Fibroblast of skin of back (primary cell): ENCODE measurements around the gene ARSB.
"Not testable (repeated sequence)": the region's sequence is repeated elsewhere in the genome, so short reads cannot be mapped to it uniquely, and the experiment has no call there.

Source experiments
- DNase-seq: peaks from one replicate; pipeline ENCODE4 v3.0.0-alpha.2; 2013

ARSB gene

GRCh38 chr5:78896132-78896531 is 89.0 kb downstream of the ARSB start:
- peak; percentile 81 for DNase-seq

DNA sequence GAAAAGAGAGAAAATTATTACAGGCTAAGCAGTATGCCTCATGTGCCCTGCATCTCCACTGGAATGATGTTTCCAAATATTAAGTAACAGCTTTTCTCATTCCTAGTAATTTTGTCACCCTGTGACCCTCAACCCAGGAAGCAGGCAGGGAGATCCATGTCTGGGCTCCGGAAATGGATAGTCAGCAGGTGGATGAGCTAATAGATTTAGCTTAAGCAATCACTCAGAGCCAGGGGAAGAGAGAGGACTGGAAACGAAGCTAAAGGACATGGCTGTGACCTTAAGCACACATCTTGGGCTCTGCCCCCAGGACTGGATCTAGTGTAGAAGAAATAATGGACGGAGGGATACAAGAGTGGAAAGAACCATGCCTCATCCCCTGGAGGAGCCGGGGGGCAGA is 89.5 kb downstream of the ARSB start:
- DNase-seq, result no peak

- no peak for DNase-seq
These were observed 91.0 kb downstream of the ARSB start for GRCh38 chr5:78893940-78894677.

GRCh38 chr5:78890667-78891379 is 94.3 kb downstream of the ARSB start:
- no peak for DNase-seq

DNA sequence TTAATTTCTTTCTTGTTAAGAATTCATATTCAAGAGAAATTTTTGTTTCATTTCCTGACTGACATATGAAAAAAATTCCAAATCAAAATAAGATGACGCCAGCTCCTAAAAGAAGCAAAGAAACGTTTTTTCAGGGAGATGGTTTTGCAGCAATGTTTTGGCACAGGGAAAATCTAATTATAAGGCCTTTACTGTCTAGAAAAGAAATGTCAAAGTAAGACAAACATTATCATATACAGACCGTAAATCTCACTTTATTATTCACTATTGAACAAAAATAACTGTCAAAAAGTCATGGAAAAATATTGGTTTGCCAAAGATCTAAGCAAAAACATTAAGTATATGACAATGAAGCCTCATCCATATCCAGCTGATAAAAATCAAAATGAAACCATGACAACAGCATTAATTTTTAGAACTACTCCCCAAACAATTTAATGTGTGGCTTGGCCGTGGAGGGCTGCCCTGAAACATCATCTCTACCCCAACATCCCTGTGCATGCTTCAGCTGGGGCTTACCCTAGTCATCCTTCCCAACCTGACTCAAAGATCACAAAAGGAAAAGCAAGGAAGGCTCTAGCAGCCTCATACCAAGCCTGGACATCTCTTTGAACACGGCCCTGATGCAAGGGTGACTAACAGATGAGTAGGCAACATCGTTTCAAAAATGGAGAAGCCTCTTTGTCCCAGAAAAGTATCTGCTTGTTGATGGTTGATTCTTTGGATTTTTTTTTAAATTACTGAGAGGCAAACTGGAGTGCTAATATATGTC is 95.6 kb downstream of the ARSB start:
- DNase-seq, result peak; percentile 84

GRCh38 chr5:78888580-78889368 is 96.3 kb downstream of the ARSB start:
- DNase-seq, result no peak

DNA sequence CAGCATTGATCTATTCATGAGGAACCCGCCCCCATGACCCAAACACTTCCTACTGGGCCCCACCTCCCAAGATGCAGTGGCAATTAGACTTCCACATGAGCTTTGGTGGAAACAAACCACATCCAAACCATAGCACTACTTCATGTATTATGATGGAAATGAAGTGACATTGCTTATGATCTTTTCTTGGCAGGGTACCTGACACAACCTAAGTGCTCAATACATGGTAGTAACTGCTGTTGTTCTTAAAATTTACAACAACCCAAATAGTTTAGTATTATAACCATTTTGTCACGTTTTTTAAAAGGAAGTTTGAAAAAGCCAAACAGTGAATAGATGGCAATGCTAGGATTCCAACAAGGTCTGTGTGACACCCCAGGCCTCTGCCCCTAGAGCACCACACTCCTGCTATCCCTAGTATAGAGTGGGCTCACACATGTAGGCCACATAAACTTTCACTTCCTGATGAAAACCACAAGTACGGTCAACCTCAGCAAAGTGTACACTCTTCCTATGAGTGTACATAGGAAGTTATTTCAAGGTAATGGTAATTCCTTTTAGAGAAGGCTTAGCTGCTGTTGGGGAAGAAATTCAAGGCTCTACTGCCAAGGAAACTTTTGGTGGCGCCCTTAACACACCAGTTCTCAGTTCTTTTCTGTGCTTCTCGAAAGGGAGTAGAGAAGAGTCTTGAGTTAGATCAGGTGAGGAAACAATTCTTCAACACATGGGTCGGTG is 97.6 kb downstream of the ARSB start:
- no peak for DNase-seq

GRCh38 chr5:78886341-78887230 is 98.5 kb downstream of the ARSB start:
- DNase-seq, result no peak

GRCh38 chr5:78881884-78882283 is 103.2 kb downstream of the ARSB start:
- no peak for DNase-seq

- DNase-seq, result no peak
These were observed 105.6 kb downstream of the ARSB start for GRCh38 chr5:78879516-78879915.

GRCh38 chr5:78866076-78866475 is 119.0 kb downstream of the ARSB start:
- not testable (repeated sequence) for DNase-seq

- DNase-seq, result peak; percentile 6
These were observed 126.7 kb downstream of the ARSB start for GRCh38 chr5:78858364-78858763.

- no peak for DNase-seq
These were observed 130.1 kb downstream of the ARSB start for GRCh38 chr5:78855026-78855425.

GRCh38 chr5:78851891-78852290 is 133.2 kb downstream of the ARSB start:
- DNase-seq, result not testable (repeated sequence)

GRCh38 chr5:78845470-78845869 is 139.6 kb downstream of the ARSB start:
- no peak for DNase-seq

- DNase-seq, result no peak
These were observed 141.7 kb downstream of the ARSB start for GRCh38 chr5:78843436-78843835.

DNA sequence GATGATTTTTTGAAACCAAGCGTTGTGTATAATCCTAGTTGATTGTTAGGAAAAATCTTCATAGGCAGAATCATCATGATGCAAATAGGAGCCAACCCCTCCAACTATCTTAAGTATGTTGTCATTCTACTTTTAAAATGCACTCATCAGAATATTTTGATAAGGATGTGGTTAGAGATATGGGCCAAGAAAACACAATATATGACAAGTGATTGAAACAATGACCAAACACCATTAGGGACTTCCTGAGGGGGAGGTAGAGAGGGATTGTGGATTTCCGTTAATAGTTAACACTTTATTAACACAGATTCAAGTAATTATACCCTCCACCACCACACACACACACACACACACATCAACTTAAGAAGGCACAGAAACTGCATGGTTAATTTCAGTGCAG is 143.3 kb downstream of the ARSB start:
- peak; percentile 60 for DNase-seq

DNA sequence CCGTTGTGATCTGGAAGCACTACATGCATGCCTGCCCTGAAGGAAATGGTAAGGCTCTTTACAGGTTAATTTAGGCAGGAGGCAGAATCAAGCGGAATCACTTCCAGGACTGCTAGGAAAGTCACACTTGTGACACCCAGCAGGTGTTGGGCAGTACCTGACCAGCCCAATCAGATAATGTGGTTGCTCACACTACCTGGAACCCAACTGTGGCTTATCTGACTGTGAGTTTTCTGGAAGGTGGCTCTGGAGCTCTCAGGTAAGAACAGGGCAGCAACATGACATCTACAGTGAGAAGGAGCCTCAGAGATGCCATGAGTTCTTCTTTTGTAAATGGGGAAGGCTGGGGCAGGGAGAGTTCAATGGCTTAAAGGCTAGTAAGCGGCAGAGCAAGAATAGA is 146.4 kb downstream of the ARSB start:
- no peak for DNase-seq

DNA sequence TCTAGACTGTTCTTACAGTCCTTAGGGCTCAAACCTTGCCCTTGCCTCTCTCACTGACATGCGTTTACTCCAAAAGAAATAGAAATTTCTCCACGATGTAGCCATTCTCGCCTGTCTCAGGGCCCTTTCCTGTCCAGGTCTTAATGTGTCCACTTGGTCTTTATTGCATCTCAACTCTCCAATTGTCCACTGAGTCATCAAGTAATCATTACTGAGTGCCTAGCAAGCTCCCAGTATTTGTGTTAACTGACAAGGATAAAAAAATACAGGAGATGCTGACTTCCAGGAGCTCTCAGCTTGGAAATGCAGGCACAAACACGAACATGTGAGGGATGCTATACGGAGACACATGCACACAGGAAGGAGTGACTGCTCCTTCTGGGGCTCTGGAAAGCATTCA is 147.3 kb downstream of the ARSB start:
- DNase-seq, result no peak

DNA sequence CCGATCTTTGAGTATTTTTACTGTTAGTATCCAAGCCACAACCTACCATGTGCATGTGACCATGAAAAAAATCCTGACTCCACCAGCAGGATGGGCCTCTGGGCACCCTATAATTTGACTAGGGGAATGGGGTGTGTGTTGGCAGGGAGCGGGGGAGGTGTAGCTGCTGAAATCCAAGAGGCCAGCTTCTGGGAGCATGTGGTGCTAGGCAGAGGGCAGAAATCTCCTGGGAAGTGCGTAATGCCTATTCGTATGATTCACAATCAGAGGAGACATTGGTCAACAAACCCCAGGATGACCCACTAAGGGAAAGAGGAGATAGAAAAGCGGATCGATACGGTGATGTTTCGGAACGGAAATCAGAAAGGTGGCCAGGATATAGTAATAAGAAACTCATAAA is 149.9 kb downstream of the ARSB start:
- DNase-seq, result peak; percentile 32

GRCh38 chr5:78833284-78833683 is 151.8 kb downstream of the ARSB start:
- DNase-seq, result no peak
